GM19463 (cell line): ENCODE data around the gene SELENON.
A peak's percentile ranks its signal among the peaks of the same experiment; 100 is the strongest.

ENCODE experiments used
- ATAC-seq: cut with Tn5 transposase; IDR thresholded peaks from one replicate; pipeline ENCODE4 v1.9.1; 2021; ENCODE audit warnings: mild to moderate bottlenecking, moderate library complexity; ENCODE audit not compliant: unreplicated experiment

Gene SELENON

DNA sequence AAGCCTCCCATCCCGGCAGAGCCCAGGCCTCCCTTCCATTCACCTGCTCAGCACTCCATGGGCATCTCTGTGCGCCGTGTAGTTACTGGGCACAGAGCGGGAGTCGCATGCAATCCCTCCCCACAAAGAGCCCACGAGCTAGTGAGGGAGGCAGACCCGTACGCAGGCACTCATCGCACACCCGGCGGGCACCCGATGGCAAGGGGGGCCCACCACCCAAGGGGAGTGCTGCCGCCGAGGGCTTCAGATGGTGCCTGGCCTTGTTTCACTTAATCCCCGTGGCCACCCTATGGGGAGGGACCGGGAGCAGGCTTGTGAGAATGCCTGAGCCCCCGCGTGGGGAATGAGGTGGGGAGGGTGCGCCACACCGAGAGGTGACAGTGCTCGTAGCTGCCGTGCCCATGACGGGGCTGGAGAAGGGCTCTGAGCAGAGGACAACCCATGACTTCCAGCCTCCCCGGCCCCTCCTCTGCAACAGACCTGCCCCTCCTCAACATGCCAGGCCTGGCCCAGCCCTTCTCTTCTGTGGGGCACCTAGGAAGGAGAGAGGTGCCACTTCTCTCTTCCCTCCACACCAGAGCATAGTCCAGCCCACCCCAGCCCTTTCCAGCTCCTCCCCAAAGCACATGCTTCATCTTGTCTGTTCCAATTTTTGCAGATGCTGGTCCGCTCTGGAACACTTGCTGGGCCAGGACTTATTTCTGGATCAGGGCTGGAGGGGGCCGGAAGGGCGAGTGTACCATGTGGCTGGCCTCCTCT, 30.2 kb upstream of the SELENON start:
- ATAC-seq: no peak

DNA sequence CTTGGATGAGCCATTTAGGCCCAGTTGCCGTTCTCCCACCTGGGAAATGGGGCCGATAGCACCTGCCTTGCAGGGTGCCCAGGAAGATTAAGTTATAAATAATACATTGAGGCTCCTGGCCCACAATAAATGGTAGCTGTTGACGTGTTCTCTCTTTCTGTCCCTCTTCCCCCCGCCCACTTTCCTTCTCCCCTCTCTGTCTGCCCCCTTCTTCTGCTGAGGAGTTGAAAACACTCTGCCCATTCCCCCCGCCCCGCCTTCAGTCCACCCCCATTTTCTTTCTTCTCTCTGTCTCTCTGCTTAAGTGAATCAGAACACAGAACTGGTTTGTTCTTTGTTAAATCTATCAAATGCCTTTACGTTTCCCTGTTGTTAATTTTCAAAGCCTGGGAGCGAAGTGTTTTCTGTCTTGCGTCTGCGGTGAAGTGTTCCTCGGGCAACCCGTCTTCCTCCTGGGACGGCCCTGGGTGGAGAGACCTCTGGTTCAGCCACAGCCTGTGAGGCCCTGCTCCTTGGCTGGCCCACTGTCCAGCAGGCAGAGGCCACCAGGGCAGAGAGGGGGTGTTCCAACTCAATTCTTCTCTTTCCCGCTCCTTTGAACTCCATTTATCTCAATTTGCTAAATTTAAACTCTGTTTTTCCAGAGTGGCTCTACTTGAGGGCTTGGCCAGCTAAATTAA, 29.3 kb upstream of the SELENON start:
- ATAC-seq: no peak

DNA sequence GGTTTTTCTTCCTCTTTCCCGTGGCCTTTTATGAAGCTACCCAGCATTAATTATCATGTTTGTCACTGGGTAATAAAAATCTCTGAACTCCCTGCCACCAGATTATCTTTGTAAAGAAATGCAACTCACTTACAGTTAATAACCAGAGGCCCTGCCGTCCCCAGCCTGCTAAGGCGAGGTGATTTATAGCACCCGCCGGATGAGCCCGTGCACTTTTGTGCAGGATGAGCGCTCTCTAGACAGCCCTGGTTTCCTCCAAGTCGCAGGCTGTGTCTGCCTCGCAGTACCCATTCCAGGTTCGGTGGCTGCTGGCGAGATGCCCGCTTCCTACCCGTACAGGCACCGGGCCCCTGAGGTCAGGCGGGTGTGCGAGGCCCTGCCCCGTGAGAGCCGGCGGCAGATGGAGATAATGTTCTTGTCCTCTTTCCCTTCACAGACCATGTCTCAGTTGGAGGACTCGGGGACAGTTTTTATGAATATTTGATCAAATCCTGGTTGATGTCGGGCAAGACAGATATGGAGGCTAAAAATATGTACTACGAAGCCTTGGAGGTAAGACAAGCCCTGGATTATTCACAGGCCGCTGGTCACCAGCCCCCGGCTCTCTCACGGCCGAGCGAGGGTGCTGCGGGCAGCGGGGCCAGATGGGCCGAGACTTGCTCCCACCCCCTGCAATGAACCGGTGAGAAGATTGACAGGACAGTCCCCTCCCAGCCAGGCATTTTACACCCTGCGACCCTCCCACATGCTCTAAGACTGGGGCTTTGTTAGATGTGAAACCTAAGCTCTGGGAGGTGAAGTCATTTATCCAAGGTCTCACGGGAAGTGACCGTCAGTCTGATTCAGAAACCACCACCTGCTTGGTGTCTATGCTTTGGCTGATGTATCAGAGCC, 28.5 kb upstream of the SELENON start:
- ATAC-seq: peak; percentile 44

DNA sequence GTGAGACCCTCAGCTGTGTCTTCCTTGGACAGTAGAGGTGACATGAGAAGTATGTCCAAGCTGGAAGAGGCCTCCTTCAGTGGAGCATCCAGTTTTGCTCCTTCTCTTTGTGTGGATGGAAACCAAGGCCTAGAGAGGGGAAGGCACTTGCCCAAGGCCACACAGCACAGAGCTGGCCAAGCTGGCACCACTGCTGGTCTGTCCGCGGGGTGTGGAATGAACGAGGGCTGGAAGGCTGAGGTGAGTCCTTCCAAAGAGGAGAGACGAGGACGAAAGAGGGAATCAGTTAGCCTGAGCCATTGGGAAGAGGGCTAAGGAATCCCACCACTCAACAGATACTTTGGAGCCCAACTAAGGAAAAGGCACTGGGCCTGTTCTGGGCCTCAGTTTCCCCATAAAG, 27.8 kb upstream of the SELENON start:
- ATAC-seq: no peak

DNA sequence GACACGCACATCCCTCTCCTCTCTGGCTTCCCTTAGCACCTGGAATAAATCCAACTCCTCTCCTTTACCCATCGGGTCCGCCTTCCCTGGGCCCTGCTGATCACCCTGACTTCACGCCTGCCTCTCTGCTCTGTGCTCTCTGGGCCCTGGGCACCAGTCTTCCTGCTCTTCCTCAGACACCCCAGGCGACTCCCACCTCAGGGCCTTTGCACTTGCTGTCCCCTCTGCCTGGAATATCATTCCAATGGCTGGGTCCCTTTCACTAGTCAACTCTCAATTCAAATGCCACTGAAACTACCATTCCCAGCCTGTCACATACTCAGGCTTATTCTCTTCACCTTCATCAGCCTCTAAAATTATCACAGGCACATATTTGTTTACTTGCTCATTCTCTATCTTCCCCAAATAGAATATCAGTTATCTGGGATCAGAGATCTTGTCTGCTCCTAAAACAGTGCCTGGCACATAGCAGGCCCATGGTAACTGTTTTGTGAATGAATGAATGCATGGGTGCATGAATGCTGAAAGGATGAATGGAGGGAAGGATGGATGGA, 27.2 kb upstream of the SELENON start:
- ATAC-seq: no peak

DNA sequence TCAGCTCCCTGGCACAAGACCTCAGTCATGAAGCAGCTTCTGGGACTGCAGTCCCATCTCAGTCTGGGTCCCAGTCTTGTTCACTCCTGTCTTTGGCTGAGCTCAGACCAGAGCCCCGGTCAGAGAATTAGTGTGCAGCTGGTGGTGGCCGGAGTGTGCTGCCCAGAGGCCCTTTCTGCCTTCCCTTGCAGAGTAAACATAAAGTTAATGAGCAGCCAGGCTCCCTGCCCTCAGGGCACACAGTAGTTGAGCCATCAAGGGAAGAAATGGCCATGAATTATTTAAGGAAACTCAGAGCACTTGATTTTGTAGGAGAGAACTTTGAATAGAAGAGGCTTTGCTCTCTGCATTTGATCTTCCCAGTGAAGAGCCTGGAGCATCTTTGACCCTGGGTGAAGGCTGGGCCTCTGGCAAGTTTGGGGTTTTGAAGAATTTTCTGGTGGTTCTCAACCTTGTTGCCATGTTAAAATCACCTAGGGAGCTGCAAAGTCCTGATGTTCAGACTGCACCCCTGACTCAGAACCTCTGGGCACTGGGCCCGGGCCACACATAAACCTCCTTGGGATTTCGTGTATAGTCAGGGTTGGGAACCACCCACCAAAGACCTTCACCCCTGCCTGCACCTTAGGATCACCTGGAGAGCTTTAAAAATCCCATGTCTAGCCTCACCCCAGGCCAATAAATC, 26.4 kb upstream of the SELENON start:
- no peak for ATAC-seq

DNA sequence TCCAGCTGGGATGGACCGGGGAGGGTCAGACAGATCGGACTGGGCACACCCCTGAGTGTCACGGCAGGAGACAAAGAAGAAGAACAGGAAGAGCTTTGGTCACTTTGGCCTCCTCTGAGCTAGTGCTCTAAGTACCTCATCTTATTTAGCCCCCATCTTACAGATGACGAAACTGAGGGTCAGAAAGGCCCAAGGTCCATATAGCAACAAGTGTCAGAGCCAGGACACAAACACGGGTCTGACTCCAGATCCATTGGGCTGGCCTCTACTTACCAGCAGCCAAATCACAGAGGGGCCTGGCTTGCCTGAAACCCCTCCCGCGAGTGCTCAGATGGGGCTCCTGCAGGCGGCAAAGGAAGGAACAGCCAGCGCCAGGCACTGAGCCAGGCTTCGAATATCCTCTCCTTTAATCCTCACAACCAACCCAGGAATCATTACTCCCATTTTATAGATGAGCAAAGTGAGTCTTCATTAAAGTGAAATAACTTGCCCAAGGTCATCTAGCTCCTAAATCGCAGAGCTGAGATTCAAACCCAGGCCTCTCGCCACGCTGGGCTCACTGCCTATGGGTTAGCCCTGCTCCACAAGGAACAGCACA, 25.7 kb upstream of the SELENON start:
- no peak for ATAC-seq

DNA sequence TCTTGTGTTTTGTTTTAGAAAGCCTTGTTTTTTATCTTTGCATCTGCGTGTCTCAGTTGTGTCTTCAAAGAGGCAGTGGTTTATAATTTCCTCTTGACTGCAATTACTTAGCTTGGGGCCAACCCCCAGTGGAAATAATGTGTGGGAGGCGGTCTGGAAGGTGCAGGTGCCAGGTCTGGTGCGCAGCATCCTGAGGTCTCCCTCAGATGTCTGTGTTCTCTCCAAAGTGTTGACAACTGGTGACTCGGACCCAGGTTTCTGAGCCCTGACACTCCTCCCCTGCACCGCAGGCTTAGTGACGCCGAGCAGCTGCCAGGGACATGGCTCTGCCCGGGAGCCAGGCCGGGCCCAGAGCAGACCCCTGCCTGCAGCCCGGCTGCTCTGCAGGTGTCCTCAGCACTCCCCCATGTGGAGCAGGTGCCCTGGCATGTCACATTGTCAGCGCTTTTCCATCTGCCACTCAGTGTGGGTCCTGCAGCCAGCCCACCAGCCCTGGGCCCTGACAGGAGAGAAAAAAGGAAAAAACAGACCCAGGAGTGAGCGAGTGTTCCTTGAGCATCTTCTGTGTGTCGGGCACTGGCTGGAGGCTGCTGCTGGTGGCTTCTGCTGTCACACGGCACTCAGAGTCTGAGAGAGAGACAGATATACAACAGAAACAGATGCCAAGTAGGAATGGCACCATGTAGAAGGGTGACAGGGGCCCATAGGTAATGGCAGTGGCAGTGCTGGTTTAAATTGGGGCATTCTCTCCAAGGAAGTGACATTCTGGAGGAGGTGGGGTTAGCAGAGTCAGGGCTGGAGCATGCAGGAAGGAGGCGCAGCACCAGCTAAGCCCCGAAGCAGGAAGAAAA, 24.8 kb upstream of the SELENON start:
- no peak for ATAC-seq

DNA sequence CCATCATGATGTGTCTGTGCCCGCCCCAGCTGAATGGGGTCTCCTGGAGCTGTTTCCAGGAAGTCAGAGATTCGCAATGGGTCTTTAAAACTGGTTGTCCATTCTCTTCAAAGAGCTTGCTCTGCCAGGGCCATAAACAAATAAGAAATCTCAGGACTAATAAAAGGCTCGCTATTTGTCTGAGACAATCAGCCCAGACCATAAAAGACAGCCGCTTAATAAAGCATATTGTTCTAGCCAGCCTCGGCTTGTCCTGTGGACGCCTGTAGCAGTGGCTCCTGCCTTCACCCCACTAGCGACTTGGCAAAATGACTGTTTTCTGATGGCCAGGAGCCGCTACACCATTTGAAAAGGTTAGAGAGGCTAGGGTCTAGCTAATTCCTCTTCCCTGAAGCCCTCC, 20.6 kb upstream of the SELENON start:
- ATAC-seq: no peak

DNA sequence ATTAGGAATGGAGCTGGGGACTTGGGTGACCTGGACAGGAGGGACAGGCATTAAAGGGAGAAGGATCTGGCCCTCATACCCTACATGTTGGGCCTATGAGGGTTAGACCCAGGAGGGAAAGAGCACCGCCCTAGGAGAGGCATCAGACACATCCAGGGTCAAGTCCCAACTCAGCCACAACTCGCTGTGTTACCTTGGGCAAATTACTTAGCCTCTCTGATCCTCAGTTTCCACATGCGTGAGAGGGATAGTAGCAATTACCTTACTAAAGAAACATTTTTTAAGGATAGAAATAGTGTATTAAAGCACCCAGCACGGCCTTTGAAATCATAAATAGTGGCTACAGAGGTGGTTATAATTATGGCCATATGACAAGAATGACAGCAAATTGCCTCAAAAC, 20.1 kb upstream of the SELENON start:
- no peak for ATAC-seq

DNA sequence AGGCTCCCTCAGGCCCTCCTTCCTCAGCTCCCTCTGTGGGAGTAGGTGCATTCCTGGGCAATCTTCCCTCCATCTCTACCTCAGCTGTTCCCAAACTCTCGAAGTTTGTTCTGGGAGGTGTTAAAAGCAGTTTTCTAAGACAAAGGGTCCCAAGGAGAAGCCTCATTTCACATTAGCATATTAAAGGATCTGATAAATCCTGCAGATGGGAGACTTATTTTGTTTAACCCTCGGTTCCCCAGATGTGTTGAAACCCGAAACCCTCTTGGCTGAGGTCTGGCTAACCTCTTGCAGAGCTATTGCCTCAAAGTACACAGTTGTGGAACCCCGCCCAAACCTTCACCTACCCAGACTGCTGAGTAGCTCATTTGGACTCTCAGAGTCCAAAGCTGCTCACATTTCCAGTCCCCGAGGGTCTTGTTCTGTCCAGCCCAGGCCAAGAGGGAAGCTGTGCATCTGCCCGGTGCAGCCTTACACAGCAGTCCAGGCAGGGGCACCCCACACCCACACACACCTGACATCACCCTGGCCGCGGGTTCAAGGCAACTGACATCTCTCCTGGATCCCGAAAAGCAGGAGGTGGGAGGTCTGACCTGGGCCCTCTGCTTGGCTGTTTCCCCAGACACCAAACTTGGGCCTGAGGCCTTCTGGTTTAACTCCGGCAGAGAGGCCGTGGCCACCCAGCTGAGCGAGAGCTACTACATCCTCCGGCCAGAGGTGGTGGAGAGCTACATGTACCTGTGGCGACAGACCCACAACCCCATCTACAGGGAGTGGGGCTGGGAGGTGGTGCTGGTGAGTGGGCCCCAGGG, 19.5 kb upstream of the SELENON start:
- no peak for ATAC-seq

DNA sequence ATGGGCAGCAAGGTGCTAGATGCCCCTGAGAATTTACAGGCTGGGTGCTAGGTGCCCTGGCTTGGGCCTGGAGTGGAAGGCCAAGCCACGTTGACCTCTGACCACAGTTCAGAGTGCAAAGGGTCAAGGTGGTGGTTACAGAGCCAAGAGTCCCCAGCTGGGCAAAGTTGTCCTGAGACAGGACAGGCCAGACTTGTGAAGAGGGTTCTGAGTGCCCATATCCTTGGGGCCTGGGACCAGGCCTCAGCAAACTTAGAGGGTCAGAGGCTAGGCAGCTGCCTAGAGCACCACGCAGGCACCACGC, 18.9 kb upstream of the SELENON start:
- no peak for ATAC-seq

DNA sequence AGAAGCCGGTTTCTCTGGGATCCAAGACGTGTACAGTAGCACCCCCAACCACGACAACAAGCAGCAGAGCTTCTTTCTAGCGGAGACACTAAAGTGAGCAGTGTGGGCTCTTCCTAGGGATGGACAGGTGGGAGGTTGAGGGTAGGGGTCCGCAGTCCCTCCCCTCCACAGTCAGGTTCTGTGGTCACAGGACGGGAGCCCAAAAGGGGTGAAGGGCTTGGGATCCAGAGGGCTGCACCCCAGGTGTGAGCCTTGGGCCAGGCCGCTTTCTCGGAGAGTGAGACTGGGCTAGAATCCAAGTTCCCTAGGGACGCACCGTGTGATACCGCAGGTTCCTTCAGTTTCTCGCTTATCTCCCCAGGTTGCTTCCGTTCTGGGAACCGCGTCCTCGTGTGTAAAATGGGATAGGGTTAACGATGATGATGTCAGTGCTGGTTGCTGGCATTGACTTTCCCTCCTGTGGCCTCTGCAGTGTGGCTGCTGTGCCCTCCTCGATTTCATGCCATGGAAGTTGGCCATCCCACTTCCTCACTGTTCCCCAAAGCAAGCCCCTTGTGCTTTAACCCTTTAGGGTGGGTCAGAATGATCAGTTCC, 17.3 kb upstream of the SELENON start:
- no peak for ATAC-seq

DNA sequence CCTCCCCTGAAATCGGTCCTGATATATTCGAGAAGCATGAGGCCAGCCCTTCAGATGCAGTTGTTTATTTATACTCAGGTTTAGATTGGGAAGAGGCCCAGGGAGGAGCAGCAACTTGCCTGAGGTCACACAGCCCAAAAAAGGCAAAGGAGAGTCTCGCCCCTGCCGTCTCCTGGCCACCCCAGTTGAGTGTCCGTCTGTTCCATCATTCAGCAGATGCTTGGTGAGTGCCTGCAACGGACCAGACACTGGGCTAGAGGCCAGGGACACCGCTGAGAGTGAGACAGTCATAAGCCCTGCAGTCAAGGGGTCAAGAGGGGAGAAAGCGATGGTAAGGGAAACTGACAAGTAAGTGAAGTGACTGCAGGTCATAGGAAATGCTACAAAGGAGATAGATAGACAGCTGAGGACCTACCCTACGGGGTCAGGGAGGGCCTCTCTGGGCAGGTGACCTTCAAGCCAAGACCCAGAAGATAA, 15.4 kb upstream of the SELENON start:
- ATAC-seq: no peak

DNA sequence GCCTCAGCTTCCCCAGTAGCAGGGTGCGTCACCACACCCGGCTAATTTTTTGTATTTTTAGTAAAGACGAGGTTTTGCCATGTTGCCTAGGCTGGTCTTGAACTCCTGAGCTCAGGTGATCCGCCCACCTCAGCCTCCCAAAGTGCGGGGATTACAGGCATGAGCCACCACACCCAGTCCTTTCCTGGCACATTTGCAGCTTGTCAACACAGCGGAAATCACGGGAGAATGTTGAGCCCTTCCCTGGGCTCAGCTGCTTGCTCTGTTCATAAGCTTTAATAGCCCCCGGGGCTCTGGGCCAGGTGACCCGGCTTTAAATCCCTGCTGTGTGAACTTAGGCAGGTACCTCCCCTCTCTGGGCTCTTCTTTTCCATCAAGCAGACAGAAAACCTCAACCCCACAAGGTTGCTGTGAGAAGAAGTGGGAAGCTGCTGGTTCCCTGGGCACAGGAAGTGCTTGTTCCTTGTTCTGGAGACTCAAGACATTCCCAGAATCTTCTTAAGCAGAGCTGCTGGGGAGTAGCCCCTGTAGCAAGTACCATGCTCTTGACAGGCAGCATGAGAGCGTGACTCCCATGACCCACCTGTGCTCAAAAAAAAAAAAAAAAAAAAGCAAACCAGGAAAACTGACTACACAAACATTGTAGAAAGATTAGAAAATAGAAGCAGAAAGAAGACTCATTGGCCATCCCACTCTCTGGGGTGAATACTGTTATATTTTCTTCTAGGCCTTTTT, 14.5 kb upstream of the SELENON start:
- ATAC-seq: no peak

DNA sequence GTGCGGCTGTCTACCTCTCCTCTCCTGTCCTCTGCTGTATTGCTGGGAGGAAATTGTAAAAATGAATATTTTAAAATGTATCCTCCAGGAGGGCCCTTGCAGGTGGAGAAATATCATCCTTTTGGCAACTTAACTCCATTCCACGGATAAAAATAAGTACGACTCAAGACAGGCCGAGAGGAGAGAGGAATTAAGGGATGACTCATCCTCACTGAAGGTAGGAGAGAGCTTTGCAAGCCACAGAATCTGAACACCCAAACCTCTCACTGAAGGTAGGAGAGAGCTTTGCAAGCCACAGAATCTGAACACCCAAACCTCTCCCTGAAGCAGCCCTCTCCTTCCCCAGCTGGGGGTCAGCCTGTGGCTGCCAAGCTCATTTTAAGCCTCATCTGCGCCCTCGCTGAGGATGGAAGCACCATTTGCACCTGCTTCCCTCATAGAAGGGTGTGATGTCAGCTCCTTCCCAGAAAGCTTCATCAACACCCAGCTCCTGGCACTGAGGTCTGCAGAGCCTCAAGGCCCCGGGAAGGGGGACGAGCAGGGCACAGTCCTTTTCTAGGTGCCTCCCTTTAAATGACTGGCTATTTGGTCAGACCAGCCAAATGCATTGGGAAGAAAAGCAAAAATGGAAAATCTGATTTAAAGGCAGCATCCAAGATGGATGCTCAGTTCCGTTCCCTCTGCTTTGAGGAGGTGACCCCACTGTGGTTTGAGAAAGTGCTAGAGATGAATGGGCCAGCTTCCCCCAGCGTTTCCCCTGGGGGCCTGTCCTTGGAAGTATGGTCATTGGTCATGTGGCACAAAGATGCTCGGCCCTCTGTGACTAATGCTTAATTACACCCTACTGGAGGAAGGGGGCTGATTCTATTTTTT, 12.9 kb upstream of the SELENON start:
- no peak for ATAC-seq

DNA sequence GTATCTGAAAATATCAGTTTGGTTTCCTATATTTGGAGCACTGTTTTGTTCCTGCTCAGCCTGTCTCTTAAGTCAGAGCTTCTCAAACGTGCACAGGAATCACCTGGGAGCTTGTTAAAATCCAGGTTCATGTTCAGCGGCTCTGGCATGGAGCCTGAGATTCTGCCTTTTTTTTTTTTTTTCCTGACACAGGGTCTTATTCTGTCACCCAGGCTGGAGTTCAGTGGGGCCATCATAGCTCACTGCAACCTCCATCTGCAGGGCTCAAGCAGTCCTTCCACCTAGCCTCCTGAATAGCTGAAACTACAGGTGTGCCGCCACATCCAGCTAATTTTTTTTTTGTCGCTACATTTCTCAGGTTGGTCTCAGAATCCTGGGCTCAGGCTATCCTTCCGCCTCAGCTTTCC, 12.2 kb upstream of the SELENON start:
- ATAC-seq: no peak
